ENCODE measurements around the gene HDAC4.

The HDAC4 gene

GRCh38 chr2:239326831-239327535, 73.8 kb downstream of the HDAC4 start:
- Histone ChIP-seq H3K4me3 (ENCODE audit: low read length in 2 of 2) (peak overlapping the region; percentile 15 to 31), H3K36me3 (ENCODE audit: control insufficient read depth in 2 of 2, insufficient read depth in 2 of 2, low read length in 2 of 2) (no peaks in the 10 kb centered on the region), H3K9me3 (ENCODE audit: control insufficient read depth in 2 of 2, low read length in 2 of 2) (no peaks in the 10 kb centered on the region), H3K9ac (ENCODE audit: low read depth in 1 of 2, low read length in 2 of 2) (peak overlapping the region; percentile 14 to 34), H3K27me3 (ENCODE audit: control insufficient read depth in 2 of 2, insufficient read depth in 2 of 2, low read length in 2 of 2) (no peaks in the 10 kb centered on the region), H3K4me1 (ENCODE audit: control insufficient read depth in 2 of 2, insufficient read depth in 2 of 2, low read length in 2 of 2) (peaks cover 28 to 36% of the 10 kb centered on the region in 2 donors), H3K27ac (ENCODE audit: low read depth in 2 of 2, low read length in 2 of 2) (peak overlapping the region; percentile 38 to 76)

GRCh38 chr2:239324456-239324855, 76.4 kb downstream of the HDAC4 start:
- H3K4me1 ChIP-seq (ENCODE audit: control insufficient read depth in 2 of 2, insufficient read depth in 2 of 2, low read length in 2 of 2) = peaks cover 26 to 41% of the 10 kb centered on the region in 2 donors
- H3K27ac ChIP-seq (ENCODE audit: low read depth in 2 of 2, low read length in 2 of 2) = no peak overlapping the region
- no peaks in the 10 kb centered on the region for H3K36me3 ChIP-seq (ENCODE audit: control insufficient read depth in 2 of 2, insufficient read depth in 2 of 2, low read length in 2 of 2)
- no peak overlapping the region for H3K4me3 ChIP-seq (ENCODE audit: low read length in 2 of 2)
- H3K27me3 ChIP-seq (ENCODE audit: control insufficient read depth in 2 of 2, insufficient read depth in 2 of 2, low read length in 2 of 2) = no peaks in the 10 kb centered on the region
- H3K9ac ChIP-seq (ENCODE audit: low read depth in 1 of 2, low read length in 2 of 2) = no peak overlapping the region
- H3K9me3 ChIP-seq (ENCODE audit: control insufficient read depth in 2 of 2, low read length in 2 of 2) = no peaks in the 10 kb centered on the region

GRCh38 chr2:239323447-239323846, 77.4 kb downstream of the HDAC4 start:
- H3K27ac ChIP-seq (ENCODE audit: low read depth in 2 of 2, low read length in 2 of 2) = no peak overlapping the region
- no peaks in the 10 kb centered on the region for H3K27me3 ChIP-seq (ENCODE audit: control insufficient read depth in 2 of 2, insufficient read depth in 2 of 2, low read length in 2 of 2)
- no peak overlapping the region for H3K9ac ChIP-seq (ENCODE audit: low read depth in 1 of 2, low read length in 2 of 2)
- H3K4me1 ChIP-seq (ENCODE audit: control insufficient read depth in 2 of 2, insufficient read depth in 2 of 2, low read length in 2 of 2) = peaks cover 26 to 37% of the 10 kb centered on the region in 2 donors
- no peaks in the 10 kb centered on the region for H3K36me3 ChIP-seq (ENCODE audit: control insufficient read depth in 2 of 2, insufficient read depth in 2 of 2, low read length in 2 of 2)
- H3K4me3 ChIP-seq (ENCODE audit: low read length in 2 of 2) = no peak overlapping the region
- H3K9me3 ChIP-seq (ENCODE audit: control insufficient read depth in 2 of 2, low read length in 2 of 2) = no peaks in the 10 kb centered on the region

- no peaks in the 10 kb centered on the region for H3K36me3 ChIP-seq (ENCODE audit: control insufficient read depth in 2 of 2, insufficient read depth in 2 of 2, low read length in 2 of 2)
- H3K9me3 ChIP-seq (ENCODE audit: control insufficient read depth in 2 of 2, low read length in 2 of 2) = no peaks in the 10 kb centered on the region
- no peak overlapping the region for H3K9ac ChIP-seq (ENCODE audit: low read depth in 1 of 2, low read length in 2 of 2)
- peaks cover 17 to 31% of the 10 kb centered on the region in 2 donors for H3K4me1 ChIP-seq (ENCODE audit: control insufficient read depth in 2 of 2, insufficient read depth in 2 of 2, low read length in 2 of 2)
- H3K27ac ChIP-seq (ENCODE audit: low read depth in 2 of 2, low read length in 2 of 2) = no peak overlapping the region
- H3K27me3 ChIP-seq (ENCODE audit: control insufficient read depth in 2 of 2, insufficient read depth in 2 of 2, low read length in 2 of 2) = no peaks in the 10 kb centered on the region
- H3K4me3 ChIP-seq (ENCODE audit: low read length in 2 of 2) = peak overlapping the region in 1 of 2 donors; percentile 5
Observed at GRCh38 chr2:239322416-239323086, 78.3 kb downstream of the HDAC4 start.

- Histone ChIP-seq H3K9ac (ENCODE audit: low read depth in 1 of 2, low read length in 2 of 2) (no peak overlapping the region), H3K4me1 (ENCODE audit: control insufficient read depth in 2 of 2, insufficient read depth in 2 of 2, low read length in 2 of 2) (peaks cover 12 to 25% of the 10 kb centered on the region in 2 donors), H3K27me3 (ENCODE audit: control insufficient read depth in 2 of 2, insufficient read depth in 2 of 2, low read length in 2 of 2) (no peaks in the 10 kb centered on the region), H3K9me3 (ENCODE audit: control insufficient read depth in 2 of 2, low read length in 2 of 2) (no peaks in the 10 kb centered on the region), H3K4me3 (ENCODE audit: low read length in 2 of 2) (no peak overlapping the region), H3K36me3 (ENCODE audit: control insufficient read depth in 2 of 2, insufficient read depth in 2 of 2, low read length in 2 of 2) (no peaks in the 10 kb centered on the region), H3K27ac (ENCODE audit: low read depth in 2 of 2, low read length in 2 of 2) (no peak overlapping the region)
Observed at GRCh38 chr2:239321596-239322415, 79.0 kb downstream of the HDAC4 start.

- Histone ChIP-seq H3K9me3 (ENCODE audit: control insufficient read depth in 2 of 2, low read length in 2 of 2) (no peaks in the 10 kb centered on the region), H3K4me3 (ENCODE audit: low read length in 2 of 2) (peak overlapping the region; percentile 2 to 44), H3K27me3 (ENCODE audit: control insufficient read depth in 2 of 2, insufficient read depth in 2 of 2, low read length in 2 of 2) (no peaks in the 10 kb centered on the region), H3K9ac (ENCODE audit: low read depth in 1 of 2, low read length in 2 of 2) (peak overlapping the region in 1 of 2 donors; percentile 26), H3K36me3 (ENCODE audit: control insufficient read depth in 2 of 2, insufficient read depth in 2 of 2, low read length in 2 of 2) (no peaks in the 10 kb centered on the region), H3K4me1 (ENCODE audit: control insufficient read depth in 2 of 2, insufficient read depth in 2 of 2, low read length in 2 of 2) (peaks cover 9 to 23% of the 10 kb centered on the region in 2 donors), H3K27ac (ENCODE audit: low read depth in 2 of 2, low read length in 2 of 2) (peak overlapping the region; percentile 5 to 49)
Observed at GRCh38 chr2:239318790-239319661, 81.8 kb downstream of the HDAC4 start.

- peaks cover 8 to 20% of the 10 kb centered on the region in 2 donors for H3K4me1 ChIP-seq (ENCODE audit: control insufficient read depth in 2 of 2, insufficient read depth in 2 of 2, low read length in 2 of 2)
- H3K27me3 ChIP-seq (ENCODE audit: control insufficient read depth in 2 of 2, insufficient read depth in 2 of 2, low read length in 2 of 2) = no peaks in the 10 kb centered on the region
- no peak overlapping the region for H3K4me3 ChIP-seq (ENCODE audit: low read length in 2 of 2)
- no peaks in the 10 kb centered on the region for H3K9me3 ChIP-seq (ENCODE audit: control insufficient read depth in 2 of 2, low read length in 2 of 2)
- H3K27ac ChIP-seq (ENCODE audit: low read depth in 2 of 2, low read length in 2 of 2) = no peak overlapping the region
- no peaks in the 10 kb centered on the region for H3K36me3 ChIP-seq (ENCODE audit: control insufficient read depth in 2 of 2, insufficient read depth in 2 of 2, low read length in 2 of 2)
- H3K9ac ChIP-seq (ENCODE audit: low read depth in 1 of 2, low read length in 2 of 2) = no peak overlapping the region
Observed at GRCh38 chr2:239318151-239318611, 82.6 kb downstream of the HDAC4 start.

GRCh38 chr2:239316562-239317465, 84.0 kb downstream of the HDAC4 start:
- H3K27me3 ChIP-seq (ENCODE audit: control insufficient read depth in 2 of 2, insufficient read depth in 2 of 2, low read length in 2 of 2) = no peaks in the 10 kb centered on the region
- peaks cover 0 to 8% of the 10 kb centered on the region in 2 donors for H3K4me1 ChIP-seq (ENCODE audit: control insufficient read depth in 2 of 2, insufficient read depth in 2 of 2, low read length in 2 of 2)

GRCh38 chr2:239315308-239315707, 85.5 kb downstream of the HDAC4 start:
- Histone ChIP-seq H3K4me1 (ENCODE audit: control insufficient read depth in 2 of 2, insufficient read depth in 2 of 2, low read length in 2 of 2) (peaks cover 0 to 10% of the 10 kb centered on the region in 2 donors), H3K9ac (ENCODE audit: low read depth in 1 of 2, low read length in 2 of 2) (no peak overlapping the region), H3K36me3 (ENCODE audit: control insufficient read depth in 2 of 2, insufficient read depth in 2 of 2, low read length in 2 of 2) (no peaks in the 10 kb centered on the region), H3K4me3 (ENCODE audit: low read length in 2 of 2) (no peak overlapping the region), H3K27ac (ENCODE audit: low read depth in 2 of 2, low read length in 2 of 2) (no peak overlapping the region), H3K27me3 (ENCODE audit: control insufficient read depth in 2 of 2, insufficient read depth in 2 of 2, low read length in 2 of 2) (no peaks in the 10 kb centered on the region), H3K9me3 (ENCODE audit: control insufficient read depth in 2 of 2, low read length in 2 of 2) (no peaks in the 10 kb centered on the region)

More at GRCh38 chr2:239316562-239317465, 84.0 kb downstream of the HDAC4 start:
- H3K9ac ChIP-seq (ENCODE audit: low read depth in 1 of 2, low read length in 2 of 2) = no peak overlapping the region
- no peaks in the 10 kb centered on the region for H3K9me3 ChIP-seq (ENCODE audit: control insufficient read depth in 2 of 2, low read length in 2 of 2)
- peak overlapping the region; percentile 10 to 25 for H3K27ac ChIP-seq (ENCODE audit: low read depth in 2 of 2, low read length in 2 of 2)
- H3K4me3 ChIP-seq (ENCODE audit: low read length in 2 of 2) = no peak overlapping the region
- H3K36me3 ChIP-seq (ENCODE audit: control insufficient read depth in 2 of 2, insufficient read depth in 2 of 2, low read length in 2 of 2) = no peaks in the 10 kb centered on the region
